OCI-LY3 (cell line): ENCODE results near the gene CFAP47.

Source experiments
- CTCF ChIP-seq: fragments of 200-600, 300-600 bp; sonication (generic); IDR thresholded peaks from 2 replicates; pipeline ENCODE4 v1.5.1; 2014; ENCODE audit warnings: antibody characterized with exemption, low read length, low read depth
- EZH2phosphoT487 ChIP-seq: fragments of 200-600 bp; shearing (Covaris generic); IDR thresholded peaks from 2 replicates; pipeline ENCODE4 v1.6.1; 2018; ENCODE audit warnings: antibody characterized with exemption, mixed run types, low read depth

GRCh38 chrX:36336751-36337150, 417.2 kb downstream of the CFAP47 start:
- no peak for TF ChIP-seq CTCF
- no peak for TF ChIP-seq EZH2phosphoT487
